Astrocyte (in vitro differentiated cells and primary cell): ENCODE results near the gene NR4A2. TPM values are rescaled to one million over a fixed set of nuclear protein-coding genes. Genes with fewer than 3 reads are reported as not detected.

Experiments used
- DNase-seq: peaks from one replicate; pipeline ENCODE4 v3.0.0-alpha.2; 2010; ENCODE audit warnings: low read depth
- FAIRE-seq: peaks from 2 replicates; lab custom pipeline; 2011; peaks lifted over from hg19 to GRCh38; lab: Jason Lieb, UNC
- H2AFZ ChIP-seq: 2 replicates; pipeline ENCODE4 v1.6.0; 2012; ENCODE audit warnings: low read depth, low read length, inconsistent platforms
- H3K27ac ChIP-seq: 2 replicates; pipeline ENCODE4 v1.5.1; 2011; ENCODE audit warnings: low read depth, low read length, inconsistent platforms
- H3K27me3 ChIP-seq: 2 replicates; pipeline ENCODE4 v1.6.0; 2011; ENCODE audit warnings: low read length, inconsistent platforms; ENCODE audit not compliant: insufficient read depth
- H3K36me3 ChIP-seq: 2 replicates; pipeline ENCODE4 v1.5.1; 2011; ENCODE audit warnings: low read length, inconsistent platforms; ENCODE audit not compliant: insufficient read depth
- H3K4me1 ChIP-seq: 2 replicates; pipeline ENCODE4 v1.5.1; 2011; ENCODE audit warnings: low read length, inconsistent platforms; ENCODE audit not compliant: insufficient read depth
- H3K4me2 ChIP-seq: 2 replicates; pipeline ENCODE4 v1.6.0; 2012; ENCODE audit warnings: low read length, inconsistent platforms
- H3K4me3 ChIP-seq: 2 replicates; pipeline ENCODE4 v1.5.1; 2011; ENCODE audit warnings: low read depth, mild to moderate bottlenecking, low read length, inconsistent platforms; ENCODE audit not compliant: insufficient read depth
- H3K79me2 ChIP-seq: 2 replicates; pipeline ENCODE4 v1.6.0; 2012; ENCODE audit warnings: mild to moderate bottlenecking, low read length, inconsistent platforms; ENCODE audit not compliant: insufficient read depth
- H3K9ac ChIP-seq: 2 replicates; pipeline ENCODE4 v1.6.0; 2012; ENCODE audit warnings: mild to moderate bottlenecking, low read length, inconsistent platforms
- H3K9me3 ChIP-seq: 2 replicates; pipeline ENCODE4 v1.5.1; 2012; ENCODE audit warnings: low read depth, mild to moderate bottlenecking, low read length, inconsistent platforms; ENCODE audit not compliant: insufficient read depth
- H4K20me1 ChIP-seq: 2 replicates; pipeline ENCODE4 v1.6.0; 2012; ENCODE audit warnings: low read length, inconsistent platforms; ENCODE audit not compliant: insufficient read depth
- H3K27ac Mint-ChIP-seq: one replicate; pipeline ENCODE4 v1.8.0; 2021; ENCODE audit warnings: mild to moderate bottlenecking, mixed read lengths; ENCODE audit not compliant: unreplicated experiment
- H3K27me3 Mint-ChIP-seq: one replicate; pipeline ENCODE4 v1.8.0; 2021; ENCODE audit warnings: low read depth, mixed read lengths; ENCODE audit not compliant: unreplicated experiment
- H3K36me3 Mint-ChIP-seq: one replicate; pipeline ENCODE4 v1.8.0; 2021; ENCODE audit warnings: low read depth, mixed read lengths; ENCODE audit not compliant: unreplicated experiment
- H3K4me1 Mint-ChIP-seq: one replicate; pipeline ENCODE4 v1.8.0; 2021; ENCODE audit warnings: low read depth, mixed read lengths; ENCODE audit not compliant: unreplicated experiment
- H3K4me3 Mint-ChIP-seq: one replicate; pipeline ENCODE4 v1.8.0; 2021; ENCODE audit warnings: mild to moderate bottlenecking, moderate library complexity, mixed read lengths; ENCODE audit not compliant: unreplicated experiment
- H3K9me3 Mint-ChIP-seq: one replicate; pipeline ENCODE4 v1.8.0; 2021; ENCODE audit warnings: mild to moderate bottlenecking, mixed read lengths; ENCODE audit not compliant: unreplicated experiment
- CTCF ChIP-seq: IDR thresholded peaks from 2 replicates; pipeline ENCODE4 v1.5.1; 2011; ENCODE audit warnings: low read depth, mild to moderate bottlenecking, inconsistent platforms, low read length, moderate library complexity; ENCODE audit not compliant: insufficient read depth
- EZH2 ChIP-seq: IDR thresholded peaks from 2 replicates; pipeline ENCODE4 v1.6.1; 2012; ENCODE audit warnings: mild to moderate bottlenecking, low read length, inconsistent platforms; ENCODE audit not compliant: insufficient read depth
- total RNA-seq: library from RNA; stranded (reverse); gene quantifications from 2 replicates; pipeline ENCODE4 v1.2.1, GENCODE V29; 2021

NR4A2 gene
- total RNA-seq, 1 donor from 2014 or later: 1.3 TPM

GRCh38 chr2:156343940-156344301 lies 11.4 kb upstream of the NR4A2 start:
- Histone ChIP-seq H4K20me1 (no peaks in the 10 kb centered on the region), H3K27me3 (no peaks in the 10 kb centered on the region), H3K79me2 (no peaks in the 10 kb centered on the region), H3K4me3 (no peak overlapping the region), H3K36me3 (no peaks in the 10 kb centered on the region), H3K9ac (no peak overlapping the region), H3K4me2 (no peak overlapping the region), H3K4me1 (peaks cover 4% of the 10 kb centered on the region), H3K27ac (no peak overlapping the region), H3K9me3 (no peaks in the 10 kb centered on the region), H2AFZ (no peak overlapping the region)
- FAIRE-seq: no peak
- no peaks in the 10 kb centered on the region for H3K27me3 Mint-ChIP-seq
- TF ChIP-seq CTCF: no peak
- TF ChIP-seq EZH2: no peak
- H3K4me3 Mint-ChIP-seq: no peak overlapping the region
- H3K4me1 Mint-ChIP-seq: peaks cover 12% of the 10 kb centered on the region
- H3K9me3 Mint-ChIP-seq: no peaks in the 10 kb centered on the region
- DNase-seq: peak; percentile 45
- no peaks in the 10 kb centered on the region for H3K36me3 Mint-ChIP-seq
- no peak overlapping the region for H3K27ac Mint-ChIP-seq

- Histone ChIP-seq H3K79me2 (no peaks in the 10 kb centered on the region), H3K27me3 (no peaks in the 10 kb centered on the region)
- H3K36me3 Mint-ChIP-seq: no peaks in the 10 kb centered on the region
These were observed 10.8 kb upstream of the NR4A2 start for GRCh38 chr2:156343096-156343939.

More at GRCh38 chr2:156343096-156343939, 10.8 kb upstream of the NR4A2 start:
- FAIRE-seq (no peak), DNase-seq (no peak)
- peaks cover 12% of the 10 kb centered on the region for H3K4me1 Mint-ChIP-seq
- Histone ChIP-seq H3K9me3 (no peaks in the 10 kb centered on the region), H2AFZ (peak overlapping the region; percentile 84), H3K9ac (peak overlapping the region; percentile 96), H3K27ac (peak overlapping the region; percentile 91), H3K4me3 (peak overlapping the region; percentile 73), H3K36me3 (no peaks in the 10 kb centered on the region), H3K4me2 (peak overlapping the region; percentile 94), H3K4me1 (peaks cover 4% of the 10 kb centered on the region), H4K20me1 (no peaks in the 10 kb centered on the region)
- TF ChIP-seq EZH2 (no peak), CTCF (no peak)
- H3K4me3 Mint-ChIP-seq: peak overlapping the region; percentile 84
- H3K27me3 Mint-ChIP-seq: no peaks in the 10 kb centered on the region
- H3K9me3 Mint-ChIP-seq: no peaks in the 10 kb centered on the region
- H3K27ac Mint-ChIP-seq: peak overlapping the region; percentile 16
